ENCODE measurements around the gene ZNF362. TPM values are rescaled to one million over a fixed set of nuclear protein-coding genes. Genes with fewer than 3 reads are reported as not detected.

The ZNF362 gene
- total RNA-seq, 2 donors from 2014 or later: 27.4 to 41.5 TPM

GRCh38 chr1:33254491-33254890, 1.8 kb upstream of the ZNF362 start:
- Mint-ChIP-seq H3K27ac (no peak overlapping the region), H3K4me3 (no peak overlapping the region), H3K4me1 (peaks cover 24% of the 10 kb centered on the region), H3K27me3 (ENCODE audit: insufficient read depth) (peaks cover 24% of the 10 kb centered on the region), H3K9me3 (no peaks in the 10 kb centered on the region), H3K36me3 (ENCODE audit: low read depth) (no peaks in the 10 kb centered on the region)
- H3K9me3 ChIP-seq (ENCODE audit: control insufficient read depth, low read length): no peaks in the 10 kb centered on the region
- TF ChIP-seq CTCF (conservative IDR thresholded peaks at IDR 0.05): no peak
- DNase-seq: no peak
- H3K27ac ChIP-seq (ENCODE audit: low read depth, low read length): no peak overlapping the region
- peaks cover 13% of the 10 kb centered on the region for H3K27me3 ChIP-seq (ENCODE audit: control insufficient read depth, insufficient read depth, low read length, poor library complexity, severe bottlenecking)
- no peaks in the 10 kb centered on the region for H3K36me3 ChIP-seq (ENCODE audit: control insufficient read depth, insufficient read depth, low read length)
- no peak overlapping the region for H3K9ac ChIP-seq (ENCODE audit: extremely low read depth, low read length, poor library complexity, severe bottlenecking)
- H3K4me3 ChIP-seq (ENCODE audit: low read length): no peak overlapping the region
- H3K4me1 ChIP-seq (ENCODE audit: control insufficient read depth, insufficient read depth, low read length): peaks cover 17% of the 10 kb centered on the region
- 92 to 93% methylated on average over 3 of the region's 3 CpGs for WGBS, 2 experiments (ENCODE audit: insufficient coverage in 1 of 2, insufficient read length in 1 of 2)

- H3K9ac ChIP-seq (ENCODE audit: extremely low read depth, low read length, poor library complexity, severe bottlenecking): peak overlapping the region; percentile 25
- no peaks in the 10 kb centered on the region for H3K9me3 Mint-ChIP-seq
- H3K36me3 Mint-ChIP-seq (ENCODE audit: low read depth): no peaks in the 10 kb centered on the region
- peaks cover 34% of the 10 kb centered on the region for H3K4me1 Mint-ChIP-seq
- peaks cover 20% of the 10 kb centered on the region for H3K27me3 Mint-ChIP-seq (ENCODE audit: insufficient read depth)
- no peaks in the 10 kb centered on the region for H3K9me3 ChIP-seq (ENCODE audit: control insufficient read depth, low read length)
- TF ChIP-seq CTCF (conservative IDR thresholded peaks at IDR 0.05): no peak
- H3K27ac ChIP-seq (ENCODE audit: low read depth, low read length): peak overlapping the region; percentile 90
- H3K4me3 ChIP-seq (ENCODE audit: low read length): peak overlapping the region; percentile 72
- H3K4me1 ChIP-seq (ENCODE audit: control insufficient read depth, insufficient read depth, low read length): peaks cover 17% of the 10 kb centered on the region
- peak overlapping the region; percentile 44 for H3K27ac Mint-ChIP-seq
- H3K36me3 ChIP-seq (ENCODE audit: control insufficient read depth, insufficient read depth, low read length): no peaks in the 10 kb centered on the region
- peak; percentile 94 for DNase-seq
- H3K4me3 Mint-ChIP-seq: peak overlapping the region; percentile 96
- H3K27me3 ChIP-seq (ENCODE audit: control insufficient read depth, insufficient read depth, low read length, poor library complexity, severe bottlenecking): peaks cover 6% of the 10 kb centered on the region
- WGBS, 2 experiments (ENCODE audit: insufficient coverage in 1 of 2, insufficient read length in 1 of 2): 13 to 21% methylated on average over 28 to 70 of the region's 70 CpGs
These were observed 708 bp upstream of the ZNF362 start for GRCh38 chr1:33255347-33256220.

- no peaks in the 10 kb centered on the region for H3K9me3 Mint-ChIP-seq
- Histone ChIP-seq H3K9ac (ENCODE audit: extremely low read depth, low read length, poor library complexity, severe bottlenecking) (no peak overlapping the region), H3K27ac (ENCODE audit: low read depth, low read length) (no peak overlapping the region), H3K9me3 (ENCODE audit: control insufficient read depth, low read length) (no peaks in the 10 kb centered on the region), H3K4me3 (ENCODE audit: low read length) (no peak overlapping the region), H3K27me3 (ENCODE audit: control insufficient read depth, insufficient read depth, low read length, poor library complexity, severe bottlenecking) (peaks cover under 1% of the 10 kb centered on the region), H3K4me1 (ENCODE audit: control insufficient read depth, insufficient read depth, low read length) (peaks cover 22% of the 10 kb centered on the region), H3K36me3 (ENCODE audit: control insufficient read depth, insufficient read depth, low read length) (no peaks in the 10 kb centered on the region)
- no peaks in the 10 kb centered on the region for H3K36me3 Mint-ChIP-seq (ENCODE audit: low read depth)
- H3K4me3 Mint-ChIP-seq: peak overlapping the region; percentile 96
- WGBS, 2 experiments (ENCODE audit: insufficient coverage in 1 of 2, insufficient read length in 1 of 2): 0% methylated on average over 41 of the region's 43 CpGs; no CpG with 5 or more reads in 1 of the 2 experiments
- no peak for DNase-seq
- no peak overlapping the region for H3K27ac Mint-ChIP-seq
- peaks cover 14% of the 10 kb centered on the region for H3K27me3 Mint-ChIP-seq (ENCODE audit: insufficient read depth)
- TF ChIP-seq CTCF (conservative IDR thresholded peaks at IDR 0.05): no peak
- H3K4me1 Mint-ChIP-seq: peaks cover 37% of the 10 kb centered on the region
These were observed 146 bp upstream of the ZNF362 start for GRCh38 chr1:33256221-33256470.
